HG03039 (cell line): Measurements from ENCODE around the gene FAHD1.

Source experiments
- ATAC-seq: cut with Tn5 transposase; IDR thresholded peaks from one replicate; pipeline ENCODE4 v1.9.1; 2021; ENCODE audit warnings: mild to moderate bottlenecking, moderate library complexity; ENCODE audit not compliant: unreplicated experiment

Gene FAHD1

DNA sequence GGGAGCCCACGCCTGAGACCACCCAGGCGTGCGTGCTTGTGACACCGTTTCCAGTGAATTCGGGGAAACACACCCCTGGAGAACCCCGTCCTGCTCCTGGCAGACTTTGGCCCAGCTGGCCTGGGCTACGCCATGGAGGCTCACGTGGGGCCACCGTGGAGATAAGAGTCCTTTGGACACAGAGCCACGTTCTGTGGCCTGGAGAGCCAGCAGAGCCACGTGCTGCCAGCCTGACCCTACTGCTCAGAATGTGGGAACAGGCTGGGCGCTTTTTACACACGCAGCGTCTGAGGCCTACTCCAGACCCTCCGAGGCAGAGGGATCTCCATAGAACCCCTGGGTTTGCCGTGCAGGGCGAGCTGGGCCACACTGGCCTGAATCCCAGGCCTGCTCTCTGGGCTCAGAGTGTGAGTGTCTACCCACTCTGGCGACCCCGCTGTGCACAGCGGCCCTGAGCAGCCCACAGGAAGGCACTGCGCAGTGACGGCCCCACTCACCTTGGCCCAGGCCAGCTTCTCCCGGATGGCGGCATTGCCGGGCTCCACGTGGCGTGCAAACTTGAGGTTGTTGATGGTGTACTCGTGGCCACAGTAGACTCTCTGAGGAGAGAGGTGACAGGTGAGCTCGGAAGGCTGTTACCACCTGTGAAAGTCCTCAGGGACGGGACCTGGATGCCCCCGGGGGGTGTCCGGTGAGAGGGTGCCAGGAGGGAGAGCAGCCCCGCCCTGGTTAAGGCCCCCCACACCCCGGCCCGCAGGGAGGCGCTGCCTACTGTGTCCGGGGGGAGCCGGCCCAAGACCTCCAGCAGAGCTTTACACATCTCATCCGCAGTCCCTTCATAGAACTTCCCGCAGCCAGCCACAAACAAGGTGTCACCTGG is 10.4 kb upstream of the FAHD1 start:
- no peak for ATAC-seq

DNA sequence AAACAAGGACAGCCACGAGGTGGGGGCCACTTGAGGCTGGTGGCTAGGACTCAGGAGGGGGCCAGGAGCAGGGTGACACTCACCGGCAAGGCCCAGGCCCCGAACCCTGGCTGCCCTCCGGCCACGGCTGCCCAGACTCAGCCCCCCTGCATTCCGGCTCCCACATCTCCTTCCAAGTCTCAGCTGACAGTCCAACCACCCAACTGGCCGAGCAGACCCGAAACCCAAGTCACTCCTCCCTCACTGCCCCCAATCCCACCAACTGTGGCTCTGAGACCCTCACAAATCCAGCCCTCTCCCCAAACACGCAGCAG is 9.8 kb upstream of the FAHD1 start:
- ATAC-seq, result no peak

DNA sequence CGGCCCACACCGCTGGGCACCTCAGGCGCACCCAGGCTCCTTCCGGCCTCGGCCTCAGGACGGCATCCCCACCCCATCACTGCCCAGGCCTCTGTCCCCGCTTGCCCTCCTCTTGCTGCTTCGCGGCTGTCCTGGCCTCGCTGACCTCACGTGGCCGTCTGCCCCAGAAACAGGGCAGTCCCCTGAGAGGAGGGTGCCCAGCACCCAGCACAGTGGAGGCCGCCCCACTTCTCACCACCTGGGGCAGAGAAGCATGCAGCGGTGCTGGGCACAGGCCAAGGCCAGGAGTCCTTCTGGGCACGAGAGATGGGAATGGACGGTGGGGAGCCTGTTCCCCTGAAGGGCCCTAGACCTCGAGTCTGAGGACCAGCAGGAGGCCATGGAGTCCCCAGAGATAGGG is 9.3 kb upstream of the FAHD1 start:
- no peak for ATAC-seq

DNA sequence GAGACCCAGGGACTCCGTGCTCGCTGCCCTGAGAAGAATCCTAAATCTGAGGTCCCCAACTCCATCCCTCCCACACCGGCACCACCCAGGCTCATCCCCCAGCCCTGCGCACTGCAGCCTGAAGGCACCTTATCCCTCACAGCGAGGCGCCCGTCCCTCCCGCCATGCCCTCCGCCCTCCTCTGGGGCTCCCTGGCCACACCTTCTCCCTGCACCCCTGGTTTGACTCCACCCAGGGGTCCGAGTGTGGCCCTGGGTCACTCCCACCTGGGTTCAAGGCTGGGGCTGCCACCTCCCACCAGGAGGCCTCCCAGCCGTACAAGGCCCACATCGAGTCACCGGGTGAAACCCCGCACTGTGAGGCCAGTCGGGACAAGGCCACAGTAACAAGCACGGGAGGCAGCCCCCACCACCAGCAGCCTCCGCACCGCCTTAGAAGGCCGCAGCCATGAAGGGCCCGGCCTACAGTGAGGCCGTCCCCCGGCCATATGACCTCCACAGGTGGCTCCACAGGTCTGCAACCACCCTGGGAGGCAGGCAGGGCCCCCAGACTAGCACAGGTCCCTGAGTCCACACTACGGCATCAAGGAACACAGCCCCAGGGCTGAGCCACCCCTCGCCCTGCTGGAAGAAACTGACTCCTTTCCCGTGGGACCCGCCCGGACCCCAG is 8.7 kb upstream of the FAHD1 start:
- ATAC-seq, result no peak

DNA sequence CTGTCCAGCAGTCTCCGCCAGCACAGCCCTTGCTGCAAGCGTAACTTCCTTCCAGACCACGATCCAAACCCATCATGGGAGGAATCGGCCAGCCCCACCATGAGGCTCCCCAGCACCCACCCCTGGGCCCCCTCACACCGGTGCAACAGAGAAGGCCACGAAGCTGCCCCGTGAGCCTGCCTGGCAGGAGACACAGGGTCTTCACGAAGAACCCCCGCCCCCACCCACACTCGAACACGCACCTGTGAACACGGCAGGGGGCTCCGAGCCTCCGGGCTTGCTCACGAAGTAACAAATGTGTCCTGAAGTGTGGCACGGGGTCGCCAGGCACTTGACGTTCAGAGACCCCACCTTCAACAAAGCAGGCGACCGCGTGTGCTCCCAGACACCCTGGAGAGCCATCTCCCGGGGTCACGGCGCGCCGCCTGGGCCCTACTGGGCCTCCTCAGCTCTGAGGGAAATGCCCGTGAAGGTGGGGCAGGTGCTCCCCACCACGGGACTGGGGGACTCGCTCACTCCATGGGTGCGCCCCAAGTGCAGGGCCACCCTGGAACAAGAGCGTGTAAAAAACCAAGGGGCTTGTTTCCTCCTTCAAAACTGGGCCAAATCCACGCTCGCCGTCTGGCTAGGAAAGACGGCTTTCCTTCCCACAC is 8.0 kb upstream of the FAHD1 start:
- ATAC-seq, result no peak

DNA sequence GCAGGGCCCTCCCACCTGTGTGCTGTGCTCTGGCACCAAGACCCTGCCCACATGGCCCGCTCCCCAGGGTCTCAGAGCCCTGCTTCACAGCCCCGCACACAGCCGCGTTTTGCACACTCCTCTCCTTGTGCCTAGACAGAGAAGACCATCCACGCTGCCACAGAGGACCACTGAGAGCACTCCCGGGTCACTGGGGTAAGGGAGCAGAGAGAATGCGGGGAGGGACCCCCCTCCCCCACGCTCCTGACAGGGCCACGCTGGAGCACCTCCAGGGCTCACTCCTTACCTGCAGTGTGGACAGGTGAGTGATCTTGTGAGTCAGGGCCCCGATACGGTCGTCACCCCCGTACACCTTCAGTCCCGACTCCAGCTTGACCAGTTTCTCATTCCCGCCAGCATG is 7.4 kb upstream of the FAHD1 start:
- ATAC-seq, result no peak

DNA sequence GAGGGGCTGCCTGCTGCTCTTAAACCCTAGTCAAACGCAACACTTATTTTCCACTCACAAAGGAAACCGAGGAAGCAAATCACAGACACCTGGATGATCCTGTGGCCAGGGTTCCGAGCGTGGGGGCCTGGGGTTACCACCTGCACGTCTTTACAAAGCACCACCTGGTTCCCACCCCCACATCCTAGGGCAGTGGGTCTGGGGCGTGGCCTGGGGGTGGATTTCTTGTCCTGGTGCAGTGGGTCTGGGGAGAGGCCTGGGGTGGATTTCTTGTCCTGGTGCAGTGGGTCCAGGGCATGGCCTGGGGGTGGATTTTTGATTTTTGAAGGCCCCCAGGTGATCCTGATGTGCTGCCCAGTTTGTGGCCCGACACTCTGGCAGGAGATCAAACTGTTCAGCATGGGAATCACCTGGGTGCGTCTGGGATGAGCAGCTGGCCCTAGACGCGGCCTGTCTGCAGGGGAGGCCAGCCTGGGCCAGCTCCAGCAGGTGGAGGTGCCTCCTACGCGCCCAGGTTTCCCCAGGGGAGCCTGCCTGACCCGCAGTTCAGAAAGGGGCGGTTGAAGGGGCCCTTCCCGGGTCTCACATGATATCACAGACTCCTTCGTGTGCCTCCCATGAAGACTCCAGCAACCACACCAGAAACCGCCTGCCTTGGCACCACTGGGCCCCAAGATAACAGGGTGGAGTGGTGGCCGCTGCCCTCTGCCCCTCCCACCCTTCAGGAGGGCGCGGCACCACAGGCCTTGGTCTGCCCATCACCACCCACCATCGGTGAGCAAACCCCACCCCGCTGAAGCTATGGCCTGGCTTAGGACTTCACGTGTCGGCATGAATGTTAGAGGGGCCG is 6.7 kb upstream of the FAHD1 start:
- no peak for ATAC-seq

DNA sequence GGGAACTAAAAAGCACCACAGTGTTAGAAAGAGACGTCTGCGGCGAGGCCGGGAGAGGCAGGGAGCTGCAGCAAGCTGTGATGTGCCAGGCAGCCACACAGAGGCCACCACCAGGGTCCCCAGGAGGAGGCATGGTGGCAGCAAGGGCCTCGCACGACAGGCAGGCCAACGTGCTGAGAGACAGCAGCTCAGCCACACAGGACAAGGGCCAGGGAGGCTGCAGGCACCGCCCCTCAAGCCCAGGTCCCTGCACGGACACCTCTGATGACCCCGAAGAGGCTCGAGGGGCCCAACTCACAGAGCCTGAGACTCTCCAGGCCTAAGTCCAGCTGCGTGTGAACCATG is 6.1 kb upstream of the FAHD1 start:
- ATAC-seq, result no peak

DNA sequence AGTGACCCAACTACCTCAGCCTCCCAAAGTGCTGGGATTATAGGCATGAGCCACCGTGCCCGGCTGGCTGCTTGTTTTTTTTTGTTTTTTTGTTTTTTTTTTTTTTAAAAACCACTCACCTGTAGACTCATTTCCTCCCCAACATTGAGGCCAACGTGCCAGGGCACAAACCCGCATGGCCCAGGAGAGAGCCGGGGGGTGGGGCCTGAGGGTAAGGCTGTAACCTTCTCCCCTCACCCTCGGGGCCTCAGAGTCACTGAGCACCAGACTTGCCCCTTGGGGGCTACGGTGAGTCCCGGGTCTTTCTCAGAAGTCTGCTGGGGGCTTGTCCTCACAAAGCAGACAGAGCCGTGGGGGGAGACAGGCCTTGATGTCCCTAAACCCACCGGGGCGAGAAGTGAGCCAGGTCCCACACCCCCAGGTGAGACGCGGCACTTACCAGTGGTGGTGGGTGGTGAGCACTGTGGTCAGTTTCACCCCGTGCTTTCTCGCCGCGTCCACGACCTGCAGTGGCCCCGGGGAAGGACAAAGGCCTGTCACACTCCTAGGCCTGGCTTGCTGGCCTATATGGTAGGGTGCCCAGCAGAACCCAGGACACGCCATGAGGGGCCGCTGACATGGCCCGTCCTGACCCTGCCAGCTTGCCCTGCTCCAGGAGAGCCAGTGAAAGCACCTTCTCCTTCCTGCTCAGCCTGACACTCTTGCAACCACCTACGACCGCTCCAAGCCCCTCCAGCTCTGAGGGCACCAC is 5.0 kb upstream of the FAHD1 start:
- ATAC-seq, result no peak

DNA sequence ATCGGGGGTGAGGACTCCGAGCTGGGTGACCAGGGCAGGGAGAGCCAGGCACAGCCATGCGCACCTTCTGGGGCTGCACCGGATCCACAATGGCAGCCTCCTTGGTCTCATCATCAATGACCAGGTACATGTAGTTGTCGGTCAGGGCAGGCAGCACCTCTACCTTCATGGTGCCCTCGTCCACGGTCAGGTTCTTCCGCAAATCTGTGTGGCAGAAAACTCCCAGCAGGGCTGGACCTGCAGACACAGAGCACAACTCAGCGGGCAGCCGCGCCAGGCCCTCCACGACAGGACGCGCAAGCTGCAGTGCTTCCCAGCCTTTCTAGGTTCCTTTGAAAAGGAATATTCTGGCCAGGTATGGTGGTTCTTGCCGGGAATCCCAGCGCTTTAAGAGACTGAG is 4.2 kb upstream of the FAHD1 start:
- ATAC-seq, result no peak

DNA sequence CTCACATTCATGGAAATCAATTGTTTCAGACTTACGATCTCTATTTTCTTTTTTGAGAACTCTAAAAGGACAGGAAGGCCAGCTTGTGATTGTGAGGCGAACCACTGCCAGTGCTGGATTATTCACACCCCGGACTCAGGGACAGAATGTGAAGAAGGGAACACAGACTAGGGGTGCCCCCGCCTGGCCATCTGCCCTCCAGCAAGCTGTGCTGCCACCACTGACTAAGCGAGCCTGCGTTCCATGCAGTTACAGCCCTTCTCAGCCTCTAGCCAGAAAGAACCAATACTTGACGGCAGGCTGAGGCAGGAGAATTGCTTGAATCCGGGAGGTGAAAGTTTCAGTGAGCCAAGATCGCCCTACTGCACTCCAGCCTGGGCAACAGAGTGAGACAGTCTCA is 3.2 kb upstream of the FAHD1 start:
- no peak for ATAC-seq

DNA sequence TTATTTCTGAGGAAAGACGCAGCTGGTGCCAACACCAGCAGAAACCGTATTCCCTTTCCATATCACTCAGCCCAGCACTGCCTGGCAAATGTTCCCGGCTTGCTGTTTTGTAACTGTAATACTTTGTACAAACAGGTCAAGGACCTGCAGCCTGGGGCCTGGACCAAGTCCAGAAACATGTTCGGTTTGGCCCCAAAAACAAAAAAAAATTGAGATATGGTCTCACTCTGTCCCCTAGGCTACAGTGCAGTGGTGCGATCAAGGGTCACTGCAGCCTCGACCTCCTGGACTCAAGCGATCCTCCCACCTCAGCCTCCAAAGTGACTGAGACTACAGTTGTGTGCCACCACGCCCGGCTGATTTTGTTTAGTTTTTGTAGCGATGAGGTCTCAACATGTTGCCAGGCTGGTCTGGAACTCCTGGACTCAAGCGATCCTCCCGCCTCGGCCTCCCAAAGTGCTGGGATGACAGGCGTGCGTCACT is 1.6 kb upstream of the FAHD1 start:
- no peak for ATAC-seq

DNA sequence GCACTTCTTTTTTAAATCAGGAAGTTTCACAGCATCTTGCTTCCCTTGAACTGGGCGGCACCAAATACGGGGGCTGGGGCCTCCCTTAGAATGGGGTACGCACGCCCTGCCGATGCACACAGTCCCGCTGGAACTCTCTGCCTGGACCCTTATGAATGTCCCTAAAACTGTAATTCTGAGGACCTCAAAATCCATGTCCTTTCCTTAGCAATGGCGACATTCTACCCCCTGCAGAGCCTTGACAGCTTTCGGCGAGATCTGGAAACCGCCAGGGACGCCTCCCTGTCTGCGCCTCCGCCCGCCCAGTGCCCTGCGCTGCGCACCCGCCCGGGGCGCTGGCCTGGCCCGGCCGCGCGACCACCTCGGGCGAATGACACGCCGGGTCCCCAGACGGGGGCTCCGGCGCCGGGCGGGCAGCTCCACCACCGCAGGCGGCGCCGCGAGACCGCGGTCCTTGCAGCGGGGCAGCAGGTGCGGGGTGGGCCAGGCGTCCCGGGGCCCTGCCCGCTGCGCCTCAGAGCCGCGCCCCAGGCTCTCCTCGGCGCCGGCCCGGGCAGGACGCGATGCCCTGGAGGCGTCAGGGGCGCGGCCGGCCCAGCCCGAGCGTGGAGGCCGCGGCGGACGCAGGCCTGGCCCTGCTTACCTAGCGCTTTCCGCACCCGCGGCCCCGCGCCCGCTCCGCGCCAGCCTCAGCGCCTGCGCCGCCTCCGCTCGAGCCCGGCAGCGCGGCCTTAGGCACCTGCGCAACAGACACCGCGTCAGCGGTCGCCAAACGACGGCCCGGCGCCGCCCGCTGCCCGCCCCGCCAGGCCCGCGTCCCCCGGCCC is 929 bp upstream of the FAHD1 start:
- peak; percentile 41 for ATAC-seq

DNA sequence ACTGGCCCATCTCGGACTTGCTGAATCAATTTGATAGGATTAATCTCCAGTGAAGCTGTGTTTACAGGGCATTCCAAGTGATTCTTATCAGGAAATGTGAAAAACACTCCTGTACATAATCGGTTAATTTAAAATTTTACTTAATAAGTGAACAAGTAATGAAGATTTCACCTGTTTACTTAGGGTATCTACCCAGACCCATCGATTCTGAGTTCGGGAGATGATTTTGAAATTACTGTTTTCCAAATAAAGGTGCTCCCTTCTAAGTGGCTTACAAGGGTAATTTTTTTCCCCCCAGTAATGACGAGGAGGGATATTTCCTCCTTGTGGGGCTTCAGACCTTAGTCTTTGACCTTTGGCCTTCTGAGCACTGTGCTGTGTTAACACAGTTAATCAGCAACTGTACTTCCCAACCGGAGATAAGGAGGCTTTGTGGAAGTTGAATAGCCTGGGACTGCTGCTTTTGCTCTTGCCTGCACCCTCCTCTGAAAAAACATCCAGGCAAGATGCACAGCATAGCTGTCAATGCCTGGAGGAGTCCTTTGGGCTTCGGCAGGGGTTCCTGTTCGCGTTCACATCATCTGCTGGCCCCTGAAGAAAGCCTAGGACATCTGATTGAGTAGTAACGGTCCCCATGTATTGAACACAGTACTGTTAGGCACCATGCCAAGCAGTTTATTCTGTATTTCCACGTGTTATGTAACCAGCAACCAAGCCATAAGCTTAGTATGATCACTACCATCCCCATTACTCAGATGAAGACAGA is 1.8 kb downstream of the FAHD1 start:
- no peak for ATAC-seq

DNA sequence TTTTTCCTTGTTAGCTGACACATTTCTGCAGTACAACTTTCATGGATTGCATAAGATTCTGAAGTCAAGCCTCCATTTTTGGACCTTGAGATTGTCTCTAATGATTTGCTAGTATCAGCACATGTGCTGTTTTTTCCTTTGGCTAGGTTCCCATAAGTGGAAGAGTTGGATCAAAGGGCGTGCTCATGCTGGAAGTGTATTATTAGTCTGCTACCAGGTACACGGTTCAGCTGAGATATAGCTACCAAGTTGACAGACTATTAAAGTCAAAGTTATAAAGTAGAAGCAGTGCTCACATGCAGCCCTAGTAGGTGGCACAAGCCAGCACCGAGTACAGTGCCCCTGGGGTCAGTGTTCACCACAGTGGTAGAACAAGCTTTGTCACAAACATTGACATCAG is 3.2 kb downstream of the FAHD1 start:
- no peak for ATAC-seq

DNA sequence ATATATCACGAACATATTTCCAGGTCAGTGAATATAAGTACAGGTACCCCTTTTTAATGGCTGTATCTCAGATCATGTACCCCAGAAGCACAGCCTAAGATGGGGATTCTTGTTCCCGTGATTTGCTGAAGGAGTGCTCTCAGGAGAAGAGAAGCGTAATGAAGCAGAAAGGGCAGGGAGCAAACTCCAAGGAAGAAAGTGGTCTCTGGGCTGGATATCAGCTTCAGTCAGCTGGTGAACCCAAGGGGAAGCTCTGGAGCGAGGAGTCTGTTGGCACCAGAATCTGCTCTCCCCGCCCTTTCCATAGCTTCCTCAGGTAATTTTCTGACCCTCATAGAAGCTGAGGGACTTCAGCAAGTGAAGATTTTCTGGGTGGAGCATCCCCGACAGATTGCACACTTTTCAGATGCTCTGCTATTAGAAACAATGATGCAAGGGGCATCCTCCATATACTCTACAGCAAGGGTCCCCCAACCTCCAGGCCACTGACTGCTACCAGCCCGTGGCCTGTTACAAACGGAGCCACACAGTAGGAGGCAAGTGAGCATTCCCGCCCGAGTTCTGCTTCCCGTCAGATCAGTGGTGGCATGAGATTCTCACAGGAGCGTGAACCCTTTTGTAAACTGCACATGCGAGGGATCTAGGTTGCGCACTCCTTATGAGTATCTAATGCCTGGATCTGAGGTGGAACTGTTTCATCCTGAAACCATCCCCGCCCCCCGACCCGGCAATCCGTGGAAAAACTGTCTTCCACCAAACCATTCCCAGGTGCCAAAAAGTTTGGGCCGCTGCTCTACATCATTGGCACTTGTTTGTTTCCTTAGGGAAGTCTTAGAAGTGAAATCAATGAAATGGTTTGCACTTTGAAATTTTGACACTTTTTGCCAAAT is 4.4 kb downstream of the FAHD1 start:
- ATAC-seq, result no peak

DNA sequence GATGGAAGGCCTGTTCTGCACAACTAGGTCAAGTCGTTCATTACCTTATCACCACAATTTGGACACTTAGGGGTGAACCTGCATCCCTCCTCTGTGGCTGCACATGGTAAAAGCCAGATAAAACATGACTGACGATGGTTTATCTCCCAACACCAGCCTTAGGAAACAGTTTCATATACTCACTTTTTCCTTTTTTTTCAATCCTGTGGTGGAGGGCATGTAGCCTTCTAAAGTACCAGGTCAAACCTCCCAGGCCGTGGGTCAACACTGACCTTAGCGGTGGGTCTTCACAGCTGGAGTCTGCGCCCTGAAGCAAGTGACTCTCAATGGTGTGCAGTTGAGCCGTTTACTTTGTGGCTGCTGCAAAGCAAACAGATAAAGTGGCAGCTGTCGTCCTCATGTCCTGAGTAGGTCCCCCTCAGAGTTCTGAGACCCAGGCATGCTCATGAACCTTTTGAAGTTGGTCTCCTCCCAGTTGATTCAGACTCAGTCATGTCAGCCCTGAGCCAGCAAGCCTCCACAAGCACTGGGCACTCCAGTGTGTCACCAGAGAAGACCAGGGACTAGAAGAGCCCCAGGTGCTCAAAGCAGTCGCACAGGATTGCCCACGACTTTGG is 5.9 kb downstream of the FAHD1 start:
- no peak for ATAC-seq
